HG03442 (cell line): ENCODE results near the gene EIF4E2.

Source experiments
- ATAC-seq: cut with Tn5 transposase; IDR thresholded peaks from one replicate; pipeline ENCODE4 v1.9.1; 2021; ENCODE audit warnings: mild to moderate bottlenecking, moderate library complexity; ENCODE audit not compliant: unreplicated experiment

Gene EIF4E2

DNA sequence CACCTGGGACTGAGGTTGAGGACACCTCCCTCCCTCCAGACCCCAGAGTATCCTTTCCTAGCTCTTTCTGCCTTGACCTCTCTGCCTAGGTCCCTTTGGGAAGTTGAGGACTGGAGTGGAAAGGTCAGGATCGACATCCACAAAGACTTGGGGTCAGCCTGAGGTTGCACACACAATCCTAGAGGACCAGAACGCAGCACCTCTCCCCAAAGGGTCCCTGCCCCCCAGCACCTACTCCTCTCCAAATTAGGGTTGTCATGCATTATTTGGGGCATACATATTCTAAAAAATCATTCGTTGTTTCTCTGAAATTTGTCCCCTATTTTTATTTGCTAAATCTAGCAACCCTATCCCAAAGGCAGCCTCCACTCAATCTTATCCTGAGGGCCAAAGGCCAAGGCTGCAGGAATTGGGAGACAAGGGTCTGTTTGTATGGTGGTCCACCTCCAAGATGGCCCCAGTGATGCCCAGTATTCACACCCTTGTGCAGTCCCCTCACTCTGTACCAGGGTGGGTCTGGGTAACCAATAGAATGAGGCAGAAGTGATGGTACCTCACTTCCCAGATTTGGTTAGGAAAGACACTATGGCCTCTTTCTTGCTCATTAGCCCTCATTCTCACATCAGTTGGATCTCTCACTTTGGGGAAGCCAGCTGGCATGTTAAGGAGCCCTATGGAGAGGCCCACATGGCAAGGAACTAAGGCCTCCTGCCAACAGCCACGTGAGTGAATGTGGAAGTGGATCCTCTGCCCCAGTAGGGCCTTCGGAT, 14.5 kb upstream of the EIF4E2 start:
- no peak for ATAC-seq

DNA sequence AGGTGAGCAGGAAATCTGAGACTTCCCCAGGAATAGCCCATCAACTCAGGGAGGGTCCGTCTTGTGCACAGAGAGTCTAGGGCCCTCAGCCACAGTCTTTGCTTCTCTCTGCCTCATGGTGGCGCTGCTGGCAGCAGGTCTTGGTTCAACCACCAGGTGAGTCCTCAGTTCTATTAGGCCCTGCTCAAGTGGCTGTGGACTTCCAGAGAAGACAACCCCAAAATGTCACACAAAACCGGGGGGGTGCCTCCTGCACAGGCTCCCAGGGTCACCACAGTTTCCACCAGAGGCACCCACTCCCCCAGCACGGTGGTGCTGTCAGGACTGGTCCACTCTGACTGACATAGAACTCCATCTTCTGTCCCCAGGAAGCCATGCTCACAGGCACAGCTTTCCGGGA, 13.4 kb upstream of the EIF4E2 start:
- no peak for ATAC-seq

DNA sequence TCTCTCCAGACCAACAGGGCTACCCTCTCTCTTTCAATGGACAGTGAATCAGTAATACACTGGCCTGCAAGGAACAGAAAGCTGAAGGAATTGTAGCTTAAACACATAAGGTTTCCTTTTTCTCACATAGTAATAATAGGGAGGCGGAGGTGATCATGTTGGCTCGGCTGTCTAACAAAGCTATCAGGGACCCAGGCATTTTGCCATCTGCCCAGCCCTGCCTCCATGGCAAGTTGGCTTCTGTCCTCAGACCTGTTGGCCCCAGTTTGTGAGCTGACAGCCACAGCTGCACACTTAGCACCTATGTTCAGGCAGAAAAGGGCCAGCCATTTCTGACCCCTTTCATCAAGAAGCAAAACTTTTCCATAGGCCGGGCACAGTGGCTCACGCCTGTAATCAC, 13.0 kb upstream of the EIF4E2 start:
- no peak for ATAC-seq

DNA sequence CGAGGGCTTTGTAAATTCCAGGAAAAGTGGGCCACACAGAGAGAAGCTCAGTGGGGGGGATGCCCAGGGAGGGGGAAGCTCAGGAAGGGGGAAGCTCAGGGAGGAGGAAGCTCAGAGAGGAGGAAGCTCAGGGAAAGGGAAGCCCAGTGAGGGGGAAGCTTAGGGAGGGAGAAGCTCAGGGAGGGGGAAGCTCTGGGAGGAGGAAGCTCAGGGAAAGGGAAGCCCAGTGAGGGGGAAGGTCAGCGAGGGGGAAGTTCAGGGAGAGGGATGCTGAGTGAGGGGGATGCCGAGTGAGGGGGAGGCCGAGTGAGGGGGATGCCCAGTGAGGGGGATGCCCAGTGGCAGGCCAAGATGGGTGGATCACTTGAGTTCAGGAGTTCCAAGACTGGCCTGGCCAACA, 11.8 kb upstream of the EIF4E2 start:
- no peak for ATAC-seq

DNA sequence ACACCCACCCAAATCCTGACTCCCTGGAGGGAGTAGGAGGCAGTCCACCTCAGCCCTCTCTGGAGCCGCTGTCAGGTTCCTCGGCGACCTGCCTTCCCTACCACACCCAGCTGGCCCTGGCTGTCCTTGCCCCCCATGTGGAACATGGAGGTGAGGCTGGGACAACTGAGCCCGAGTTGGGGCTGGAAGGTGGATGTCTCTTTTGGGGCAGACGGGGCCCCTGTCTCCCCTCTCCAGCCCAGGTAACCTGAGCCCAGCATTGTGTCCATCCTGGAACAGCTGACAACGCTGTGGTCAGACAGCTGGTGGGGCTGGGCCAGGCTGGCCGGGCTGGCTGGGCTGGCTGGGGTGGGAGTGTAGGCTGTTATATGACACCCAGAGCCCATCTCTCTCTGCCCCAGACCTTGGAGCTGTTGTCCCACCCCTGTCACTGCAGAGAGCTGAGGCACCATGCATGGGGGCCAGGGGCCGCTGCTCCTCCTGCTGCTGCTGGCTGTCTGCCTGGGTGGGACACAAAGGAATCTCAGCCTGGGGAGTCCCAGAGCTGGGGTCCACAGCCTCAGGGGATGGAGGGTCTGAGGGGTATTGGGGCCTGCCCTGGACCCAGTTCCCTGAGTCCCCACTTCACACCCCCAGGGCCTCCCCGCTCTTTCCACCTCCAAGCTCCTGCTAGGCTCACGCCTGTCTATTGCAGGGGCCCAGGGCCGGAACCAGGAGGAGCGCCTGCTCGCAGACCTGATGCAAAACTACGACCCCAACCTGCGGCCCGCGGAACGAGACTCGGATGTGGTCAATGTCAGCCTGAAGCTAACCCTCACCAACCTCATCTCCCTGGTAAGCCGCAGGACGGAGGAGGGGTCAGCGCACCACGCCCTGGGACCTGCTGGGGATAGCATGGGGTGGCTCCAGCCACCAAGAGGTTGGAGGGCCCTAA, 10.9 kb upstream of the EIF4E2 start, which contains the start of gene CHRNG:
Gene CHRNG (plus strand): TSS at position 395 of the 934 bp plus-strand sequence. CDS start 56 bp downstream, at position 451.
- ATAC-seq, result no peak

DNA sequence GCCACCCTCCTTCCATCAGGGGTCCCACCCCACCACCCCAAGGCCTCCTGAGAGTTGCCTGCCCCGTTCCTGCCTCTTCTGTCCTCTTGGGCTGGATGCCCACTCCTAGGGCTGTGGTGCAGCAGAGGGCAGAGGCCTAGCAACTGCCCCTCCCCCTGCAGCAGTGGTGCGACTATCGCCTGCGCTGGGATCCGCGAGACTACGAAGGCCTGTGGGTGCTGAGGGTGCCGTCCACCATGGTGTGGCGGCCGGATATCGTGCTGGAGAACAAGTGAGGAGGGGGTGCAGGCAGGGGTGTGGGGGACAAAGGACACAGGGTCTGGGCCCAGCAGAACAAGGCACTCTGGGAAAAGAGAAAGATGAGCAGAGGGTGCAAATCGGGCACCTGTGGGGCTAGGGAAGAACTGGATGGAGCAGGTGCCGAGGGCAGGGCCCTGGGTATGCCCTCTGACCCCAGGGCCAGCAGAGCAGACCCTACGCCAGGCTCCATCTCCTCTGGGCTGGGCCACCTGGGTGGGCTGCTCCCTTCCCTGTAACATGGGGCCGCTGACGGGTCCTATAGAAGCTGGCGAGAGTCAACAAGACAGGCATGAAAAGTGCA, 9.9 kb upstream of the EIF4E2 start:
- no peak for ATAC-seq

DNA sequence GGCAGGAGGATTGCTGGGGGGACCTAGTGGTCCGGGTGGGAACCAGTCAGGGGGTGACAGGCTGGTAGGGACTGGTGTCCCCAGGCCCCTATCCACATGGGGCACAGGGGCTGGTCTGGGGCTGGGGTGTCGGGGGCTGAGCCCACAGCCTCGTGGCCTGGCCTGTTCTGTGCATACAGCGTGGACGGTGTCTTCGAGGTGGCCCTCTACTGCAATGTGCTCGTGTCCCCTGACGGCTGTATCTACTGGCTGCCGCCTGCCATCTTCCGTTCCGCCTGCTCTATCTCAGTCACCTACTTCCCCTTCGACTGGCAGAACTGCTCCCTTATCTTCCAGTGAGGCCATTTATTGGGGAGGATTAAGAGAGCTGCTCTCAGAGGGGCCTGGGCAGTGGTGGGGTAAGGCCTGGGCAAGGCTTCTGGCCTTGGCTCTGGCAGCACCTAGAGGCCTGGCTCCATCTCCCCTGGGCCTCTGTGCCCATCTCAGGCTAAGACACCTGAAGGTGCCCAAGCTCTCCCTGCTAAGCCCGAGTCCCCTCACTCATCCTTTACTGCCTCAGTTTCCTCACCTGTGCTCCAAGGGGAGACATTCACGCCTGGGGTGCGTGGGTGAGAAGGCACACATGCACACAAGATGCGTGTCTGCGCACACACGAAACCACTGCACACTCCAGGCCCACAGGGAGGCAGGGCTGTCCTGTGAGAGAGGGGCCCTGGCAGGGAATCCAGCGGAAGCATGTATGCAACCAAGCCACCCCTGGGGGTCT, 9.1 kb upstream of the EIF4E2 start:
- ATAC-seq, result no peak

DNA sequence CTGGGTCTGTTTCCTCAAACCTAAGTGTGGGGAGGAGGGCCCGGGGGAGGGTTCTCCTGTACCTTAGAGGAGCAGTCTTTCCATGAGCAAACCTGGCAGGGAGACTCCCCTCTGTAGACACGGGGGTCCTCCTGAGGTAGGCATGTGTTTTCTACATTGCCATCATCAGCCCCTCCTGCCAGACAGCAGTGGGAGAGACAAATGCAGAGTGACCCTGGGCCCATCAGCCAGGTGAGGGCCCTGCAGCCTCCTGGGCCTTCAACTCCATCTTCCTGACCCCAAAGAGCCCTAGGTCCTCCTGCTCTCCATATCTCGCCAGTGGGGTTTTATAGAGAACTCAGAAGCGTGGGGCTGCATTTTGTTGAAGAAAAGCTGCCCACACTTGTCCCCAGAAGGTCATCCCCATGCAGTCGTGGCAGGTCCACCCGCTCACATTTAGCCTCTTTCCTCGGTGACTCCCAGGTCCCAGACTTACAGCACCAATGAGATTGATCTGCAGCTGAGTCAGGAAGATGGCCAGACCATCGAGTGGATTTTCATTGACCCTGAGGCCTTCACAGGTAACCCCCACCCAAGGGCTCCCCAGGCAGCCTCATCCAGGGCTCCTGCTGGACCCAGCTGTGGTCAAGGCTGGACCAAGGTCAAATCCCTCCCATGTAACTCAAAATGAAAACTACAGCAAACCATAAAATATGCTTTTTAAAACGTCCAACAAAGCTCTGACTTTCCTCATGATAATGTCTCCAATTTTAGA, 8.4 kb upstream of the EIF4E2 start:
- no peak for ATAC-seq

DNA sequence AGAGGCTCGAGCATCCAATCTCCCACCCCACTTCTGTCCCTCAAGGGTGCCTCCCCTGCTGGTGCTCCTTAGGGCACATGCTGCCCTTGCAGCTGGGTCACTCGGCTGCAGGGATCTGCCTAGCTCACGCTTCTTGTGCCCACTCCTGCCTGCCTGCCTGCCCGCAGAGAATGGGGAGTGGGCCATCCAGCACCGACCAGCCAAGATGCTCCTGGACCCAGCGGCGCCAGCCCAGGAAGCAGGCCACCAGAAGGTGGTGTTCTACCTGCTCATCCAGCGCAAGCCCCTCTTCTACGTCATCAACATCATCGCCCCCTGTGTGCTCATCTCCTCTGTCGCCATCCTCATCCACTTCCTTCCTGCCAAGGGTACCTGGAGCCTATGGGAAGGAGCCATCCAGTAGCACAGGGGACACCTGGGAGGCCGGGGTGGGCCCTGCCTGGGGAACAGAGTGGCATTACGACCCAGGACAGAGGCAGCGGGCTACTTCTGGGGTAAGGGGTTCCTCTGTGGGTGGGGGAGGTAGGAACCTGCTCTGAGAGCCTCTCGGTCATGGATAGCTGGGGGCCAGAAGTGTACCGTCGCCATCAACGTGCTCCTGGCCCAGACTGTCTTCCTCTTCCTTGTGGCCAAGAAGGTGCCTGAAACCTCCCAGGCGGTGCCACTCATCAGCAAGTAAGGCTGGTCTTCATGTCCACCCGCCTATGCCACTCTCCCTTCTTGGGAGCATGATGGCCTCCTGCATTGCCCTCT, 7.6 kb upstream of the EIF4E2 start:
- no peak for ATAC-seq

DNA sequence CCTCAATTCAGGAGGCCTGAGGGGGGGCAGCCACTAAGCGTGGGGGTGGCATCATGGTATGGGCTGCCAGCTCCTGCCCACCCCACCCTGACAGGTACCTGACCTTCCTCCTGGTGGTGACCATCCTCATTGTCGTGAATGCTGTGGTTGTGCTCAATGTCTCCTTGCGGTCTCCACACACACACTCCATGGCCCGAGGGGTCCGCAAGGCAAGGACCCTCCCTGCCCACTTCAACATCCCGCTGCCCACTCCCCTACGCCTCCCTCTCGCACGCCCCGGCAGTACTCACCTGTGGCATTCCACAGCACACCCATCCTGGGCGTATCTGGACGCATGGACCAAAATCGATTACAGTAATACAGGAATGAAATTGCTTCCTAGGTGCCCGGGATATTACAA, 7.0 kb upstream of the EIF4E2 start:
- ATAC-seq, result no peak

DNA sequence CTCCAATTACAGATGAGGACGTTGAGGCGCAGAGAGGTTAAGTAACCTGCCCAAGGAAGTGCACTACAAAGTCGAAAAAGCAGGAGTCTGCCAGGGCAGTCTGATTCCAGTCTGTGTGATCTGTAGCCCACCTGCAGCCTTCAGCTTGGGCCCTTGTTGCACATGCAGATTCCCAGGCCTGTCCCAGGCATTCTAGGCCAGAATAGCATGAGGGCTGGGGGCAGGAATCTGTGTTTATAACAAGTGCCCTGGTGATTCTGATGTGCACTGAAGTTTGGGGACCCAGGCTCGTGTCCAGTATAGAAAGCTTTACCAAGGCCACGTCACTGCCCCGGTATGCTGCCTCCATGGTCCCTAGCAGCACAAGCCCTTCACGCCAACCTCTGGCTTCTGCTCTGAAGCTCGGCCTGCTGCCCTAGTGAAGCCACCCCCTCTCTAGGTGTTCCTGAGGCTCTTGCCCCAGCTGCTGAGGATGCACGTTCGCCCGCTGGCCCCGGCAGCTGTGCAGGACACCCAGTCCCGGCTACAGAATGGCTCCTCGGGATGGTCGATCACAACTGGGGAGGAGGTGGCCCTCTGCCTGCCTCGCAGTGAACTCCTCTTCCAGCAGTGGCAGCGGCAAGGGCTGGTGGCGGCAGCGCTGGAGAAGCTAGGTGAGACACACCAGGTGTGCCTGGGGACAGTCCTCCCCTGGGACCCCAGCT, 6.4 kb upstream of the EIF4E2 start:
- no peak for ATAC-seq

DNA sequence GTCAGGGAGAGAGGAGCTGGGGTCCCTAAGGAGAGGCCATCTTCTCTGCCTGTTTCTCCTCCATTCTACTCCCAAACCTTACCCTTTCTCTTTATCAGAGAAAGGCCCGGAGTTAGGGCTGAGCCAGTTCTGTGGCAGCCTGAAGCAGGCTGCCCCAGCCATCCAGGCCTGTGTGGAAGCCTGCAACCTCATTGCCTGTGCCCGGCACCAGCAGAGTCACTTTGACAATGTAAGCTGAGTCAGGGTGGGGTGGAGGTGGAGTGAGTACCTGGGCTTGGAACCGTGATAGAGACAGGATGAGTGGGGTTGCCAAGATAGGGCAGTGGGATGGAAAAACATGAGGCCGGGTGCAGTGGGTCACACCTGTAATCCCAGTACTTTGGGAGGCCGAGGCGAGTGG, 5.8 kb upstream of the EIF4E2 start:
- ATAC-seq, result no peak

DNA sequence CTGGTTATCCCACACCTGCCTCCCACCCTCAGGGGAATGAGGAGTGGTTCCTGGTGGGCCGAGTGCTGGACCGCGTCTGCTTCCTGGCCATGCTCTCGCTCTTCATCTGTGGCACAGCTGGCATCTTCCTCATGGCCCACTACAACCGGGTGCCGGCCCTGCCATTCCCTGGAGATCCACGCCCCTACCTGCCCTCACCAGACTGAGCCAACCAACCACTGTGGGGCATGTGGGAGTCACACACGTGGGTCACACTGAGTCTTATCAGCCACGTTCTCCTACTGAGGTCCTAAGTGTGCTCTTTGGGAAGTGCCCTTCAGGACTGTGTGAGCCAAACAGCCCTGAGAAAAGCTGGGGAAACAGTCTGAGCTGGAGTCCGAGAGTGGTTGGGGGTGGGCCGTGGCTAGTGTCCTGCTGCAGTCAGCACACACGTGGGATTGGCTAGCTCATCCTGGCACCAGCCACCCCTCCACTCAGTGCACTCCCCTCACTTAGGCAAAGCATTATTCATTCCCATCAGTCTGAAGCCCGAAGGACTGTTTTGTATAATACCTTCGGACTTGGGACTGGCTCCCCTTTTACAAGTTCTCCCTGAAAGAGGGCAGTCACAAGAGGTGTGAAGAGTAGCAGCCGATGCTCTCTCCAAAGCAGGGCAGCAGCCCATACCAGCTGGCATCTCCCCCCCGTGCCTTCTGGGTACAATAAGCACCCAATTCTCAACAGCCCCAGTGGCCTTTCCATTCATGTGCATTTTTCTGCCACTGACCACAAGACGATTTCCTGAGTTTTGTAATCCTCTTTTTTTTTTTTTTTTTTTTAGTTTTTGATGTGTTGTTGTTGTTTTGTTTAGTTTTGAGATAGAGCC, 4.7 kb upstream of the EIF4E2 start:
- no peak for ATAC-seq

DNA sequence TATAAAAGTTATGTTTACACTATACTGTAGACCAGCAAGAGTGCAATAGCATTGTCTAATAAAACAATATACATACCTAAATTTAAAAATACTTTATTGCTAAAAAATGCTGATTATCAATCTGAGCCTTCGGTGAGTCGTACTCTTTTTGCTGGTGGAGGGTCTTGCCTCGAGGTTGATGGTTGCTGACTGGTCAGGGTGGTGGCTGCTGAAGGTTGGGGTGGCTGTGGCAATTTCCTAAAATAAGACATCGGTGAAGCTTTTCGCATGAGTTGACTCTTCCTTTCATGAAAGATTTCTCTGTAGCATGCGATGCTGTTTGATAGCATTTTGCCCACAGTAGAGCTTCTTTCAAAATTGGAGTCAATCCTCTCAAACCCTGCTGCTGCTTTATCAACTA, 2.5 kb upstream of the EIF4E2 start:
- ATAC-seq, result no peak

DNA sequence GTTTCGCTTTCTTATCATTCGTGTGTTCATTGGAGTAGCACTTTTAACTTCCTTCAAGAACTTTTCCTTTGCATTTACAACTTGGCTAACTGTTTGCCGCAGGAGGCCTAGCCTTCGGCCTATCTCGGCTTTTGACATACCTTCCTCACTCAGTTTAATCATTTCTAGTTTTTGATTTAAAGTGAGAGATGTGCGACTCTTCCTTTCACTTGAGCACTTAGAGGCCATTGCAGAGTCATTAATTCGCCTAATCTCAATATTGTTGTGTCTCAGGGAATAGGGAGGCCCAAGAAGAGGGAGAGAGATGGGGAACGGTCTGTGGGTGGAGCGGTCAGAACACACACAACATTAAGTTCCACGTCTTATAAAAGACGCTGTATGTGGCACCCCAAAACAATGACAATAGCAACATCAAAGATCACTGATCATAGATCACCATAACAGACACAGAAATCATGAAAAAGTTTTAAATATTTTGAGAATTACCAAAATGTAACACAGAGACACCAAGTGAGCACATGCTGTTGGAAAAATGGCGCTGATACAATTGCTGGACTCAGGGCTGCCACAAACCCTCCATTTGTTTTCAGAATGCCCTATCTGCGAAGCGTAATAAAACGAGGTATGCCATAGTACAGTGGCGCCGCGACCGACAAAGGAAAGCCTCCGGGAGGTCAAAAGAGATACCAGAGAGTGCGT, 685 bp upstream of the EIF4E2 start:
- no peak for ATAC-seq

DNA sequence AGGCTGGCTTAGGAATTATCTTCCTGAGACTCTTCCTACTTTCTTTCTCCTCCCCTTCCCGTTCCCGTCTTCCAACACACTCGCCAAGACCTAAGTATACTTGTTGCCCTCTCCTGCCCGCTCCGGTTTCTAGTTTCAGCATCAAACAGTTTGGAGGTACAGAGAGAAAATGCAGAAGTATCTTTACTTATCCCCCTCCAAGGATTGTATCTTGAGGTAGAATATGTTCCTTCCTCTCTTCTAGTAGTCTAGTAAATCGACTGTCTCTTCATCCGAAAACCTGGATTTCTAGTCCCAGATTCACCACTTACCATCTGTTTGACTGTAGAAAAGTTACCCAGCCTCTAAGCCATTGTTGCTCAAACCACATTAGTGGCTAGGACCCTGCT, 755 bp downstream of the EIF4E2 start:
- ATAC-seq, result no peak

DNA sequence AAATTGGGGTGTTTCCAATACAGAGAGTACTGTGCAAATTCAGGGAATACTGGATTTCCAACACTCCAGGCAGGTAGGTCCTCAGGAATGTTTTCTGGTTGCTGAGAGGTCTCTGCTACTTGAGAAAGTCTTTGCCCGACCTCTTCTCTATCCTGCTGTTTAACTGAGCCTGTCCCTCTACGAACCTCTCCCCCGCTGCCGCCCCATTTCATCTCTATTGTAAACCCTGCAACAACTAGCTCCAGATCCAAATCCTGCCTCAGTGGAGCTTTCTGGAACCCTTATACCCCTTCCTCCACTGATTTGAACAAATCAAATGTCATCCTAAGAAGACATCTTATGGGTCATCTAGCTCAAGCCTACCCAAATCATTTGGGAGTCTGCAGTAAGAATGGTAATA, 1.3 kb downstream of the EIF4E2 start:
- no peak for ATAC-seq
